ENCODE data around the gene SPOCK3.

SPOCK3 gene

GRCh38 chr4:167210166-167210565 is 24.1 kb downstream of the SPOCK3 start:
- no peaks in the 10 kb centered on the region for H3K4me1 Mint-ChIP-seq
- no peaks in the 10 kb centered on the region for H3K27me3 Mint-ChIP-seq
- no peak for DNase-seq
- H3K4me3 Mint-ChIP-seq = no peak overlapping the region
- H3K27ac Mint-ChIP-seq = no peak overlapping the region
- no peaks in the 10 kb centered on the region for H3K9me3 Mint-ChIP-seq
- no peak for ATAC-seq

GRCh38 chr4:167196344-167197012 is 37.8 kb downstream of the SPOCK3 start:
- H3K4me1 Mint-ChIP-seq = no peaks in the 10 kb centered on the region
- peaks cover 8 to 20% of the 10 kb centered on the region in 2 donors for H3K9me3 Mint-ChIP-seq
- no peak overlapping the region for H3K4me3 Mint-ChIP-seq
- DNase-seq (no peak), ATAC-seq (no peak)
- H3K27me3 Mint-ChIP-seq = no peaks in the 10 kb centered on the region
- no peak overlapping the region for H3K27ac Mint-ChIP-seq

- Mint-ChIP-seq H3K9me3 (peaks cover 13 to 15% of the 10 kb centered on the region in 2 donors), H3K27me3 (no peaks in the 10 kb centered on the region), H3K4me3 (no peak overlapping the region), H3K27ac (no peak overlapping the region), H3K4me1 (no peaks in the 10 kb centered on the region)
- DNase-seq = no peak
- no peak for ATAC-seq
These were observed 43.9 kb downstream of the SPOCK3 start for GRCh38 chr4:167190379-167190778.

- no peak for ATAC-seq
- no peak overlapping the region for H3K4me3 Mint-ChIP-seq
- DNase-seq = no peak
- H3K4me1 Mint-ChIP-seq = no peaks in the 10 kb centered on the region
- no peaks in the 10 kb centered on the region for H3K27me3 Mint-ChIP-seq
- no peak overlapping the region for H3K27ac Mint-ChIP-seq
- H3K9me3 Mint-ChIP-seq = peaks cover 0 to 14% of the 10 kb centered on the region in 2 donors
These were observed 48.8 kb downstream of the SPOCK3 start for GRCh38 chr4:167185465-167185864.

- no peaks in the 10 kb centered on the region for H3K4me1 Mint-ChIP-seq
- H3K9me3 Mint-ChIP-seq = peaks cover 0 to 14% of the 10 kb centered on the region in 2 donors
- DNase-seq = no peak
- no peaks in the 10 kb centered on the region for H3K27me3 Mint-ChIP-seq
- no peak overlapping the region for H3K27ac Mint-ChIP-seq
- no peak for ATAC-seq
- no peak overlapping the region for H3K4me3 Mint-ChIP-seq
These were observed 51.3 kb downstream of the SPOCK3 start for GRCh38 chr4:167183036-167183435.

- Mint-ChIP-seq H3K27ac (no peak overlapping the region), H3K4me3 (no peak overlapping the region), H3K4me1 (no peaks in the 10 kb centered on the region), H3K27me3 (no peaks in the 10 kb centered on the region), H3K9me3 (peaks cover 0 to 13% of the 10 kb centered on the region in 2 donors)
- DNase-seq = no peak
- no peak for ATAC-seq
These were observed 56.4 kb downstream of the SPOCK3 start for GRCh38 chr4:167177925-167178324.

GRCh38 chr4:167176723-167177367 is 57.4 kb downstream of the SPOCK3 start:
- Mint-ChIP-seq H3K27me3 (no peaks in the 10 kb centered on the region), H3K9me3 (peaks cover 0 to 13% of the 10 kb centered on the region in 2 donors), H3K4me3 (no peak overlapping the region)

GRCh38 chr4:167171928-167172327 is 62.4 kb downstream of the SPOCK3 start:
- Mint-ChIP-seq H3K27ac (no peak overlapping the region), H3K9me3 (peaks cover 0 to 8% of the 10 kb centered on the region in 2 donors), H3K27me3 (no peaks in the 10 kb centered on the region), H3K4me3 (no peak overlapping the region), H3K4me1 (no peaks in the 10 kb centered on the region)
- DNase-seq (no peak), ATAC-seq (no peak)

More at GRCh38 chr4:167176723-167177367, 57.4 kb downstream of the SPOCK3 start:
- Mint-ChIP-seq H3K4me1 (no peaks in the 10 kb centered on the region), H3K27ac (no peak overlapping the region)
- no peak for DNase-seq
- no peak for ATAC-seq

GRCh38 chr4:167168611-167169010 is 65.7 kb downstream of the SPOCK3 start:
- H3K27me3 Mint-ChIP-seq = no peaks in the 10 kb centered on the region
- H3K9me3 Mint-ChIP-seq = peaks cover 0 to 8% of the 10 kb centered on the region in 2 donors
- H3K27ac Mint-ChIP-seq = no peak overlapping the region
- ATAC-seq (no peak), DNase-seq (no peak)
- H3K4me3 Mint-ChIP-seq = no peak overlapping the region
- H3K4me1 Mint-ChIP-seq = no peaks in the 10 kb centered on the region

GRCh38 chr4:167150587-167150986 is 83.7 kb downstream of the SPOCK3 start:
- H3K27me3 Mint-ChIP-seq = no peaks in the 10 kb centered on the region
- DNase-seq (no peak), ATAC-seq (no peak)
- no peaks in the 10 kb centered on the region for H3K4me1 Mint-ChIP-seq
- H3K4me3 Mint-ChIP-seq = no peak overlapping the region
- H3K9me3 Mint-ChIP-seq = peaks cover 0 to 14% of the 10 kb centered on the region in 2 donors
- H3K27ac Mint-ChIP-seq = no peak overlapping the region

- H3K9me3 Mint-ChIP-seq = peaks cover 8 to 9% of the 10 kb centered on the region in 2 donors
- H3K27me3 Mint-ChIP-seq = no peaks in the 10 kb centered on the region
- no peak for ATAC-seq
- H3K4me3 Mint-ChIP-seq = no peak overlapping the region
- H3K4me1 Mint-ChIP-seq = no peaks in the 10 kb centered on the region
- peak overlapping the region in 1 of 2 donors; percentile 0 for H3K27ac Mint-ChIP-seq
- DNase-seq = no peak
These were observed 89.7 kb downstream of the SPOCK3 start for GRCh38 chr4:167144605-167145004.

GRCh38 chr4:167143018-167143417 is 91.3 kb downstream of the SPOCK3 start:
- H3K9me3 Mint-ChIP-seq = peaks cover 8 to 9% of the 10 kb centered on the region in 2 donors
- no peak for ATAC-seq

GRCh38 chr4:167136270-167136669 is 98.0 kb downstream of the SPOCK3 start:
- DNase-seq (no peak), ATAC-seq (no peak)
- Mint-ChIP-seq H3K27ac (no peak overlapping the region), H3K4me1 (no peaks in the 10 kb centered on the region), H3K9me3 (peaks cover 0 to 11% of the 10 kb centered on the region in 2 donors), H3K4me3 (no peak overlapping the region), H3K27me3 (no peaks in the 10 kb centered on the region)

More at GRCh38 chr4:167143018-167143417, 91.3 kb downstream of the SPOCK3 start:
- Mint-ChIP-seq H3K27me3 (no peaks in the 10 kb centered on the region), H3K27ac (no peak overlapping the region), H3K4me1 (no peaks in the 10 kb centered on the region), H3K4me3 (no peak overlapping the region)
- DNase-seq = no peak

- no peaks in the 10 kb centered on the region for H3K4me1 Mint-ChIP-seq
- no peaks in the 10 kb centered on the region for H3K27me3 Mint-ChIP-seq
- H3K9me3 Mint-ChIP-seq = peaks cover under 1 to 20% of the 10 kb centered on the region in 2 donors
- no peak for DNase-seq
- H3K4me3 Mint-ChIP-seq = no peak overlapping the region
- ATAC-seq = no peak
- H3K27ac Mint-ChIP-seq = no peak overlapping the region
These were observed 105.1 kb downstream of the SPOCK3 start for GRCh38 chr4:167129146-167129545.

- Mint-ChIP-seq H3K27ac (no peak overlapping the region), H3K9me3 (peaks cover 5 to 7% of the 10 kb centered on the region in 2 donors), H3K27me3 (no peaks in the 10 kb centered on the region), H3K4me3 (no peak overlapping the region), H3K4me1 (no peaks in the 10 kb centered on the region)
- DNase-seq (no peak), ATAC-seq (no peak)
These were observed 114.9 kb downstream of the SPOCK3 start for GRCh38 chr4:167119392-167119791.

GRCh38 chr4:167117273-167117672 is 117.0 kb downstream of the SPOCK3 start:
- Mint-ChIP-seq H3K4me1 (no peaks in the 10 kb centered on the region), H3K27me3 (no peaks in the 10 kb centered on the region), H3K27ac (no peak overlapping the region), H3K9me3 (peaks cover 0 to 5% of the 10 kb centered on the region in 2 donors), H3K4me3 (no peak overlapping the region)
- ATAC-seq (no peak), DNase-seq (no peak)
